BJ (cell line): ENCODE measurements around the gene RTN4RL1. TPM values are rescaled to one million over a fixed set of nuclear protein-coding genes. Genes with fewer than 3 reads are reported as not detected.

Source experiments
- CTCF ChIA-PET: fragments of 350-600 bp; formaldehyde crosslinking; extraction: SDS; loops from one replicate; lab custom pipeline; 2021; ENCODE audit warnings: antibody characterized with exemption, inconsistent platforms; lab: Yijun Ruan, JAX
- POLR2A ChIA-PET: fragments of 300-600 bp; sonication (Branson Sonifier 250); formaldehyde crosslinking; extraction: SDS; loops from one replicate; lab custom pipeline; 2021; ENCODE audit warnings: antibody characterized with exemption; lab: Charles Lee
- DNase-seq: peaks from one replicate; pipeline ENCODE4 v3.0.0-alpha.2; 2011; ENCODE audit warnings: low read depth
- H3K27me3 ChIP-seq: 2 replicates; pipeline ENCODE4 v1.6.0; 2011; ENCODE audit warnings: low read length; ENCODE audit not compliant: control insufficient read depth, insufficient read depth
- H3K36me3 ChIP-seq: 2 replicates; pipeline ENCODE4 v1.5.1; 2011; ENCODE audit warnings: low read length; ENCODE audit not compliant: control insufficient read depth, insufficient read depth
- H3K4me3 ChIP-seq: 2 replicates; pipeline ENCODE4 v1.5.1; 2011; ENCODE audit warnings: low read depth, mild to moderate bottlenecking, control low read depth, low read length
- polyA plus RNA-seq: library from polyadenylated mRNA; depleted of rRNA; stranded (reverse); fragments of >200 nt; gene quantifications from 2 replicates; pipeline ENCODE4 v1.2.3, GENCODE V29; 2011
- TF ChIP-seq, protein P1 (sequence below): IDR thresholded peaks from 2 replicates; pipeline ENCODE4 v1.5.1; 2011; ENCODE audit warnings: low read depth, mild to moderate bottlenecking, control low read depth, inconsistent platforms, low read length, moderate library complexity; ENCODE audit not compliant: insufficient read depth

The RTN4RL1 gene
- polyA plus RNA-seq, 1 experiment, result 0.32 TPM

DNA sequence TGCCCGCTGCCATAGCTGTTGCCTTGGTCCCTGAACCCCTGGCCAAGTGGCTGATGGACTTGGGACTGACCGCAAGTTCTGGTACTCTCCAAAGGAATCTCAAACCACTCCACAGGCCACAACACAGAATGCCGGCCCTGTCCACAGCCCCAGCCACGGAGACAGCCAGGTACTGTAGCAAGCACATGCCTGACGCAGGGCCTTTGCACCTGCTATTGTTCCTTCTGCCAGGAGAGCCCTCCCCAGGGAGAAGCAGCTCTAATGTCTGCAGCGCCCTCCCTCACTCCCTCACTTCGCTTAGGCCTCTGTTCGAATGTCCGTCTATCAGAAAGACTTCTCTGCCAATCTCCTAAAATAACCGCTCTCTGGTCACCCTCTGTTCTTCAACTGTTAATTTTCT lies 15.4 kb downstream of the RTN4RL1 start:
- TF ChIP-seq, protein P1, sequence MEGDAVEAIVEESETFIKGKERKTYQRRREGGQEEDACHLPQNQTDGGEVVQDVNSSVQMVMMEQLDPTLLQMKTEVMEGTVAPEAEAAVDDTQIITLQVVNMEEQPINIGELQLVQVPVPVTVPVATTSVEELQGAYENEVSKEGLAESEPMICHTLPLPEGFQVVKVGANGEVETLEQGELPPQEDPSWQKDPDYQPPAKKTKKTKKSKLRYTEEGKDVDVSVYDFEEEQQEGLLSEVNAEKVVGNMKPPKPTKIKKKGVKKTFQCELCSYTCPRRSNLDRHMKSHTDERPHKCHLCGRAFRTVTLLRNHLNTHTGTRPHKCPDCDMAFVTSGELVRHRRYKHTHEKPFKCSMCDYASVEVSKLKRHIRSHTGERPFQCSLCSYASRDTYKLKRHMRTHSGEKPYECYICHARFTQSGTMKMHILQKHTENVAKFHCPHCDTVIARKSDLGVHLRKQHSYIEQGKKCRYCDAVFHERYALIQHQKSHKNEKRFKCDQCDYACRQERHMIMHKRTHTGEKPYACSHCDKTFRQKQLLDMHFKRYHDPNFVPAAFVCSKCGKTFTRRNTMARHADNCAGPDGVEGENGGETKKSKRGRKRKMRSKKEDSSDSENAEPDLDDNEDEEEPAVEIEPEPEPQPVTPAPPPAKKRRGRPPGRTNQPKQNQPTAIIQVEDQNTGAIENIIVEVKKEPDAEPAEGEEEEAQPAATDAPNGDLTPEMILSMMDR, result no peak
- ChIA-PET POLR2A (no interaction called here), CTCF (interaction anchor here (2.8 kb wide), 1 partner anchor 100 kb away, joined by 12 read pairs; no protein-coding TSS in a partner anchor)
- no peaks in the 10 kb centered on the region for H3K36me3 ChIP-seq
- no peak overlapping the region for H3K4me3 ChIP-seq
- no peak for DNase-seq
- H3K27me3 ChIP-seq, result peaks cover 2% of the 10 kb centered on the region; the same call in 1 of the 2 replicates

DNA sequence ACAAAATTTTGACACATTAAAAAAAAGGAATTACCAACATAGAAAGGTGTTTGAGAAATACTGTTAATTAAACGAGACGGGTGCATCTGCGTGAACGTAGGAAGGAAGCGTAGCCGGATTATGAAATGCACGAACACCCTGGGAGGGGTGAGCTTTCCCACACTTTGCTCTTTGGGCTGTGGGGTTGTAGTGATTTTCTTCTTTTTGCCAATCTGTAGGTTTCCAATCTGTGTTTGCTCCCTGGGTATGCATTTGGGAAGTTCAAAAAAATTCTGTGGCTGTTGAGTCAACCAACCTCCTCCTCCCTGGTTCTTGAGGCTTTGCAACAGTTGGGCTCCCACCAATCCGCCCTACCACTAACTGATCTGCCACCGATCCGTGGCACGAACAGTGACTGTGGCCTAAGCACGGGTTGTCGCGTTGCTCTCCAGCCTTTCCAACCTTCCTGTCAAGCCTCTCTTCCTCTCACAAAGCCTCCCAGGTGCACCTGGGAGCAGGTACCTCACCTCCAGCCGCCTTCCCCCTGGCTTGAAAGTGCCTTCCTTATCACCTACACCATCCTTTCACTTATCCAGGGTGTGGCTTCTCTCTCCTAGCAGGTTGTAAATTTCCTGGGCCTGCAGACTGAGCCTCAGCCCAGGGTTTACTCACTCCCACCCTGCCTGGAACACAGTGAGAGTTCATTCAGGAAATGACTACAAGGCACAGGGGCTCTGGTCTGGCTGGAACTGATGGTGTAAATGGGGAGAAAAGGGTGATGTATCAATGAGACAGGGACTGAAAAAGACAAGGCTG lies 16.6 kb downstream of the RTN4RL1 start:
- H3K36me3 ChIP-seq, result no peaks in the 10 kb centered on the region
- ChIA-PET CTCF (no interaction called here), POLR2A (no interaction called here)
- H3K4me3 ChIP-seq, result no peak overlapping the region
- DNase-seq, result no peak
- H3K27me3 ChIP-seq, result peaks cover 2% of the 10 kb centered on the region; the same call in 1 of the 2 replicates
- TF ChIP-seq, protein P1, result no peak

DNA sequence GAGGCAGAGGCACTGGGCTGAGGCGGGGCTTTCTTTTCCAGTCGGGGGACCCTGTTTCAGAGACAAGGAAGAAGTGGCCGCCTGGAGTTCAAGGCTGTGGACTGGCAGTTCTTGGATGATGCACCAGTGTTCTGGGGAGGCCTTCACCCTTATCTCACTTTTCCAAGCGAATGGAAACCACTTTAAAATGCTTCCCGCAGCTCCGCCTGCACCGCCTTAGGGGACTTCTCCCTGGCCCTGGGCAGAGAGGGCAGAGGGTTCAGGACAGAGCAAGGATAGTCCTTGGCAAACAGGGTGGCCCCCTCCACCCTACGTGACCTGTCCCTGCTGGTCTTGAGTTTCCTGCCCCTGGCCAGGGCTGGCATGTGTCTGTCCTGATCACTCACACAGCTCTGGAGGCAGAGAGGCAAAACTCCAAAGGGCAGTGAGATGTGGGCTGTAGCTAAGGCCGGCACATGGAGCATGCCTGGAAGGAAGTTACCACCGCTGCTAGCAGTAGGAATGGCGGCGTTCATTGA lies 20.6 kb downstream of the RTN4RL1 start:
- CTCF ChIA-PET, result no interaction called here

DNA sequence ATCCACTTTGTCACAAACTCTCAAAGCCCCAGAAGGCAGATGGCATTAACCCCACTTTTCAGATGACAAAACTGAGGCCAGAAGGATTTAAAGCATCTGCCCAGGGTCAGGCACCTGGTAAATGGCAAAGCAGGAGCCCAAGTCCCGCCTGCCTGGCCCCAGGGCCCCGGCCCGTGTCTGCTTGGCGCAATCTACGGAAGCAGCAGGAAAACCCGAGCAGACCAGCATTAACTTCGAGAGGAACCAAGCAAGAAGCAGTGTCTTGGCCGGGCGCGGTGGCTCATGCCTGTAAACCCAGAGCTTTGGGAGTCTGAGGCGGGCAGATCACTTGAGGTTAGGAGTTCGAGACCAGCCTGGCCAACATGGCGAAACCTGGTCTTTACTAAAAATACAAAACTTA lies 21.6 kb downstream of the RTN4RL1 start:
- TF ChIP-seq, protein P1, result no peak
- POLR2A ChIA-PET, result no interaction called here
- CTCF ChIA-PET, result interaction anchor here (1.6 kb wide), 1 partner anchor 120 kb away, joined by 4 read pairs; no protein-coding TSS in a partner anchor
- DNase-seq, result no peak
- Histone ChIP-seq H3K27me3 (peaks cover 2% of the 10 kb centered on the region; the same call in 1 of the 2 replicates), H3K36me3 (no peaks in the 10 kb centered on the region), H3K4me3 (no peak overlapping the region)

More for the DNA sequence above, 20.6 kb downstream of the RTN4RL1 start:
- TF ChIP-seq, protein P1, result no peak
- no peak for DNase-seq
- H3K4me3 ChIP-seq, result no peak overlapping the region
- H3K36me3 ChIP-seq, result no peaks in the 10 kb centered on the region
- peaks cover 2% of the 10 kb centered on the region; the same call in 1 of the 2 replicates for H3K27me3 ChIP-seq
- POLR2A ChIA-PET, result no interaction called here

DNA sequence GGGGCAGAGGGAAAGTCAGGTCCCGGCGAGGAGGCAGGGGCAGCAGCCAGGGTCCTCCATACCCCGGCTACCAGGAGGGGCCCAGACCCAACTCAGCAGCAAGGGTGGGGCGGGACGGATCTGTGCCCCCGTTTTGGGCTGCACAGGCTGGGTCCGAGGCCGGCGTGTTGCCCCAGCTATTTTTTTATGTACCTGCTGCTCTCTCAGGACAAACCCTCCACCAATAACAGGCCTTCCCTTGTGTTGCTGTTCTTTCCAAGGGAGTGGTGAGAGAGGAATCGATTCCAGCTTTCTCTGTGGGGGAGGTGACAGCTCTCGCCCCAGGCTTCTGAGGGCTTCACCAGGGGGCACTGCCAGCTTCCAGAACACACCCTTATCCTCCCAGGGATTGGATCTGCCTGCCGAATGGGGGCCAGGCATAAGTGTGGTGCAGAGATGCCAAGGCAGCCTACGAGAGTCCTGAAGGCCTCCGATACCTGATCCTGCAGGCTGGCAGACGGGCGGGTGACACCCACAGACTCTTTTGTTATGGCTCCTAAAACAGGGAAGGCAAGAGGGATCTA lies 22.3 kb downstream of the RTN4RL1 start:
- TF ChIP-seq, protein P1, result no peak
- H3K4me3 ChIP-seq, result no peak overlapping the region
- CTCF ChIA-PET, result interaction anchor here (0.7 to 1.6 kb wide), 3 partner anchors 22 to 862 kb away, joined by 3 to 4 read pairs (median 3); no protein-coding TSS in a partner anchor
- H3K27me3 ChIP-seq, result no peaks in the 10 kb centered on the region
- H3K36me3 ChIP-seq, result no peaks in the 10 kb centered on the region
- POLR2A ChIA-PET, result no interaction called here
- no peak for DNase-seq
